ENCODE measurements around the gene NAPG. TPM values are rescaled to one million over a fixed set of nuclear protein-coding genes. Genes with fewer than 3 reads are reported as not detected.
"Not testable (repeated sequence)": the region's sequence is repeated elsewhere in the genome, so short reads cannot be mapped to it uniquely, and the experiment has no call there.

The NAPG gene
- total RNA-seq, 1 experiment from 2014 or later = 28.0 TPM

DNA sequence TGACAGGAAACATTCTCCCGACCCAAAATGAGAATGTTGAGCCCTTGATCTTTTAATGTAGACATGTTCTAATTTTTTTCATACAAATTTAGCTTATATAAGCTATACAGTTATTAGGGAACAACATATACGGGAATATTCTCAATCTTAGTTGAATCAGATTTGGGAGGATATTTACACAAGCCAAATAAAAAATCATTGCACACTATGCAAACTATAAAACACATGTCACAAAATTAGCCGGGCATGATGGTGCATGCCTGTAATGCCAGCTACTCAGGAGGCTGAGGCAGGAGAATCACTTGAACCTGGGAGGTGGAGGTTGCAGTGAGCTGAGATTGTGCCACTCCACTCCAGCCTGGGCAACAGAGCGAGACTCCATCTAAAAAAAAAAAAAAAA lies 71.9 kb downstream of the NAPG start:
- H3K36me3 ChIP-seq (ENCODE audit: control insufficient read depth in 1 of 2, insufficient read depth in 2 of 2, low read length in 2 of 2); H3K79me2 ChIP-seq (ENCODE audit: insufficient read depth, low read length); H4K20me1 ChIP-seq (ENCODE audit: insufficient read depth); H3K27ac ChIP-seq (ENCODE audit: low read depth, low read length); BruUV-seq (replicated peaks); H2AFZ ChIP-seq (ENCODE audit: low read depth, low read length, poor library complexity, severe bottlenecking); H3K9ac ChIP-seq (ENCODE audit: low read length); H3K4me3 ChIP-seq (replicated peaks in 1 of 2; ENCODE audit: low read depth in 1 of 2, low read length in 2 of 2); RAD21 ChIA-PET (ENCODE audit: low non-redundant PET in 1 of 2, low total read pairs in 2 of 2, uncharacterized antibody in 2 of 2, unreplicated experiment in 2 of 2); H3K9me2 ChIP-seq (ENCODE audit: insufficient read depth); H3K4me1 ChIP-seq (ENCODE audit: control insufficient read depth in 1 of 2, insufficient read depth in 2 of 2, low read length in 2 of 2); DNase-seq (ENCODE audit: low read depth, low spot score); ATAC-seq; H3K9me3 ChIP-seq (ENCODE audit: control insufficient read depth in 1 of 2, insufficient read depth in 1 of 2, low read depth in 1 of 2, low read length in 2 of 2); CTCF ChIA-PET; POLR2A ChIA-PET; H3K4me2 ChIP-seq (ENCODE audit: low read length); intact Hi-C loops (cut with micrococcal nuclease); H3K27me3 ChIP-seq (ENCODE audit: insufficient read depth, low read length): not testable (repeated sequence)

DNA sequence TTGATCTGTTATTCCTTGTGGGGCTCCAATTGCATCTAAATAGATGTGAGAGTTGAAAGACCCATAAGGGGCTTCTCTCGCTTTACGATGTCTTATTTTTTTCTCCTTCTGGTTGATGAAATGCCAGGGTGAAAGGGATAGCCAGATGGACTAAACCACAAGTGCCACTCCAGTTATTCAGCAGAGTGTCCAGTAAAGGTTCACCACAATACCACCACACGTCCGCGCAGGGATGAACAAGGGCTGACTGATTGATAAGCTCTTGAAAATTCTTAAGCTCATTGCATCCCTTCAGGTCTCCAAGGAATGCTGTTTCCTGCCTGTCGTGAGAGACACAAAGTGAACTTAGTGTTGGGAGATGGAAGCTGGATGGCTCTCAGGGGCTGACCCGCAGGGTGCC lies 74.9 kb downstream of the NAPG start:
- POLR2A ChIA-PET; DNase-seq (ENCODE audit: low read depth, low spot score); H3K27me3 ChIP-seq (ENCODE audit: insufficient read depth, low read length); H3K9ac ChIP-seq (ENCODE audit: low read length); H3K9me2 ChIP-seq (ENCODE audit: insufficient read depth); BruUV-seq (replicated peaks); H4K20me1 ChIP-seq (ENCODE audit: insufficient read depth); H3K9me3 ChIP-seq (ENCODE audit: control insufficient read depth in 1 of 2, insufficient read depth in 1 of 2, low read depth in 1 of 2, low read length in 2 of 2); intact Hi-C loops (cut with micrococcal nuclease); CTCF ChIA-PET; H3K79me2 ChIP-seq (ENCODE audit: insufficient read depth, low read length); H3K4me2 ChIP-seq (ENCODE audit: low read length); H3K36me3 ChIP-seq (ENCODE audit: control insufficient read depth in 1 of 2, insufficient read depth in 2 of 2, low read length in 2 of 2); H2AFZ ChIP-seq (ENCODE audit: low read depth, low read length, poor library complexity, severe bottlenecking); ATAC-seq; H3K4me1 ChIP-seq (ENCODE audit: control insufficient read depth in 1 of 2, insufficient read depth in 2 of 2, low read length in 2 of 2); H3K27ac ChIP-seq (ENCODE audit: low read depth, low read length); RAD21 ChIA-PET (ENCODE audit: low non-redundant PET in 1 of 2, low total read pairs in 2 of 2, uncharacterized antibody in 2 of 2, unreplicated experiment in 2 of 2); H3K4me3 ChIP-seq (replicated peaks in 1 of 2; ENCODE audit: low read depth in 1 of 2, low read length in 2 of 2): not testable (repeated sequence)

Other genes starting within 250 kb of the NAPG start
- gene APCDD1, start 71.4 kb upstream of the NAPG start, total RNA-seq (2021; ENCODE audit: unreplicated experiment) = not detected

Data from HCT116 (cell line).